H9 (cell line): ENCODE data around the gene DTYMK. TPM values are rescaled to one million over a fixed set of nuclear protein-coding genes. Genes with fewer than 3 reads are reported as not detected.

Source experiments
- DNase-seq: peaks from one replicate; pipeline ENCODE4 v3.0.0-alpha.2; 2017
- H2AFZ ChIP-seq: one replicate; pipeline ENCODE4 v1.6.1; 2013; ENCODE audit warnings: mild to moderate bottlenecking, low read length, control low read depth, moderate library complexity
- H2AK5ac ChIP-seq: 2 replicates; pipeline ENCODE4 v1.6.1; 2013; ENCODE audit warnings: low read length, control low read depth, mixed read lengths; ENCODE audit not compliant: insufficient read length
- H2BK120ac ChIP-seq: one replicate; pipeline ENCODE4 v1.6.1; 2013; ENCODE audit warnings: low read depth, mild to moderate bottlenecking, low read length, control low read depth, inconsistent platforms; ENCODE audit not compliant: poor library complexity, severe bottlenecking
- H2BK12ac ChIP-seq: 2 replicates; pipeline ENCODE4 v1.6.1; 2013; ENCODE audit warnings: low read length, control low read depth, mixed read lengths, low read depth; ENCODE audit not compliant: insufficient read length
- H2BK15ac ChIP-seq: 2 replicates; pipeline ENCODE4 v1.6.1; 2013; ENCODE audit warnings: low read depth, low read length, control low read depth
- H2BK20ac ChIP-seq: one replicate; pipeline ENCODE4 v1.6.1; 2013; ENCODE audit warnings: low read depth, mild to moderate bottlenecking, low read length, control low read depth, inconsistent platforms; ENCODE audit not compliant: poor library complexity, severe bottlenecking
- H2BK5ac ChIP-seq: 2 replicates; pipeline ENCODE4 v1.6.1; 2013; ENCODE audit warnings: low read length, control low read depth, mixed read lengths; ENCODE audit not compliant: insufficient read length
- H3K14ac ChIP-seq: 2 replicates; pipeline ENCODE4 v1.6.1; 2013; ENCODE audit warnings: low read length, control low read depth; ENCODE audit not compliant: insufficient read depth
- H3K18ac ChIP-seq: 2 replicates; pipeline ENCODE4 v1.6.1; 2013; ENCODE audit warnings: low read depth, mild to moderate bottlenecking, mixed read lengths, low read length, control low read depth; ENCODE audit not compliant: insufficient read length
- H3K23ac ChIP-seq: 2 replicates; pipeline ENCODE4 v1.6.1; 2013; ENCODE audit warnings: low read length, control low read depth, mixed read lengths, low read depth; ENCODE audit not compliant: insufficient read length
- H3K23me2 ChIP-seq: 2 replicates; pipeline ENCODE4 v1.6.1; 2013; ENCODE audit warnings: low read depth, mild to moderate bottlenecking, mixed read lengths, low read length, control low read depth; ENCODE audit not compliant: insufficient read length, poor library complexity, severe bottlenecking
- H3K27ac ChIP-seq: 2 replicates; pipeline ENCODE4 v1.5.1; 2013; ENCODE audit warnings: low read length, control low read depth, mixed read lengths, low read depth; ENCODE audit not compliant: insufficient read length
- H3K27me3 ChIP-seq: 2 replicates; pipeline ENCODE4 v1.6.1; 2013; ENCODE audit warnings: low read length, control low read depth, inconsistent platforms; ENCODE audit not compliant: insufficient read depth
- H3K4ac ChIP-seq: 2 replicates; pipeline ENCODE4 v1.6.1; 2013; ENCODE audit warnings: low read depth, mild to moderate bottlenecking, control low read depth, inconsistent platforms, low read length, moderate library complexity
- H3K4me1 ChIP-seq: 2 replicates; pipeline ENCODE4 v1.6.1; 2013; ENCODE audit warnings: low read length, control low read depth, inconsistent platforms; ENCODE audit not compliant: insufficient read depth
- H3K4me2 ChIP-seq: 2 replicates; pipeline ENCODE4 v1.6.1; 2013; ENCODE audit warnings: low read length, control low read depth, mixed read lengths; ENCODE audit not compliant: insufficient read length, insufficient read depth
- H3K56ac ChIP-seq: 2 replicates; pipeline ENCODE4 v1.6.1; 2013; ENCODE audit warnings: low read depth, mild to moderate bottlenecking, mixed read lengths, low read length, control low read depth; ENCODE audit not compliant: insufficient read length
- H3K79me1 ChIP-seq: 2 replicates; pipeline ENCODE4 v1.6.1; 2013; ENCODE audit warnings: low read depth, mild to moderate bottlenecking, moderate library complexity, low read length, control low read depth, inconsistent platforms; ENCODE audit not compliant: insufficient read depth, poor library complexity, severe bottlenecking
- H3K79me2 ChIP-seq: 2 replicates; pipeline ENCODE4 v1.6.1; 2013; ENCODE audit warnings: low read length, control low read depth, inconsistent platforms; ENCODE audit not compliant: insufficient read depth
- H3K9ac ChIP-seq: 2 replicates; pipeline ENCODE4 v1.6.1; 2013; ENCODE audit warnings: low read length, control low read depth, mixed read lengths; ENCODE audit not compliant: insufficient read length; ENCODE audit errors: extremely low read depth
- H3K9me3 ChIP-seq: one replicate; pipeline ENCODE4 v1.6.1; 2013; ENCODE audit warnings: low read depth, low read length, inconsistent platforms; ENCODE audit not compliant: control insufficient read depth
- H3T11ph ChIP-seq: one replicate; pipeline ENCODE4 v1.6.1; 2013; ENCODE audit warnings: mild to moderate bottlenecking, low read length, control low read depth, inconsistent platforms
- H4K20me1 ChIP-seq: one replicate; pipeline ENCODE4 v1.6.1; 2013; ENCODE audit not compliant: control insufficient read depth, insufficient read length, insufficient read depth
- H4K5ac ChIP-seq: 2 replicates; pipeline ENCODE4 v1.6.1; 2013; ENCODE audit warnings: low read depth, mild to moderate bottlenecking, mixed read lengths, low read length, control low read depth; ENCODE audit not compliant: insufficient read length
- H4K8ac ChIP-seq: replicated peaks from 2 replicates; pipeline ENCODE4 v1.6.1; 2013; ENCODE audit warnings: low read length, control low read depth, mixed read lengths, low read depth; ENCODE audit not compliant: insufficient read length
- H4K91ac ChIP-seq: 2 replicates; pipeline ENCODE4 v1.6.1; 2013; ENCODE audit warnings: low read depth, mild to moderate bottlenecking, moderate library complexity, mixed read lengths, low read length, control low read depth; ENCODE audit not compliant: insufficient read length
- H3K27ac Mint-ChIP-seq, 3 experiments: 2 replicates in 2 of 3; 3 replicates in 1 of 3; pipeline ENCODE4 v1.8.0; 2020 to 2021; ENCODE audit warnings: mixed read lengths in 3 of 3, mild to moderate bottlenecking in 1 of 3, moderate library complexity in 1 of 3
- H3K27me3 Mint-ChIP-seq: 2 replicates; pipeline ENCODE4 v1.8.0; 2021; ENCODE audit warnings: low read depth, mild to moderate bottlenecking, moderate library complexity, mixed read lengths
- H3K36me3 Mint-ChIP-seq, 3 experiments: 2 replicates in 2 of 3; 3 replicates in 1 of 3; pipeline ENCODE4 v1.8.0; 2020 to 2021; ENCODE audit warnings: low read depth in 3 of 3, mixed read lengths in 3 of 3; ENCODE audit not compliant: insufficient read depth in 1 of 3
- H3K4me1 Mint-ChIP-seq, 2 experiments: 2 replicates each; pipeline ENCODE4 v1.8.0; 2020; ENCODE audit warnings: mixed read lengths in 2 of 2
- H3K4me3 Mint-ChIP-seq, 2 experiments: 2 replicates in 1 of 2; 3 replicates in 1 of 2; pipeline ENCODE4 v1.8.0; 2020 to 2021; ENCODE audit warnings: mild to moderate bottlenecking in 2 of 2, mixed read lengths in 2 of 2, moderate library complexity in 1 of 2
- H3K9me3 Mint-ChIP-seq, 2 experiments: 2 replicates in 1 of 2; 3 replicates in 1 of 2; pipeline ENCODE4 v1.8.0; 2020; ENCODE audit warnings: mild to moderate bottlenecking in 2 of 2, mixed read lengths in 2 of 2, moderate library complexity in 1 of 2
- CTCF ChIP-seq: fragments of 200-600 bp; sonication (generic); conservative IDR thresholded peaks from 3 replicates; pipeline ENCODE4 v1.8.0; 2021; ENCODE audit warnings: antibody characterized with exemption, mild to moderate bottlenecking
- WGBS: extraction: QIAGEN DNeasy Blood & Tissue Kit; methylation state at CpG from one replicate; pipeline ENCODE4 v1.1.7; 2013; ENCODE audit warnings: missing lambda C conversion rate, low lambda C conversion rate, mixed read lengths; ENCODE audit not compliant: insufficient read length; ENCODE audit errors: extremely low coverage; 5-methylcytosine and 5-hydroxymethylcytosine counted together
- total RNA-seq: library from RNA; stranded (reverse); gene quantifications from 2 replicates; pipeline ENCODE4 v1.2.1, GENCODE V29; 2021

DTYMK gene
- total RNA-seq, 1 experiment from 2014 or later, result 76.0 TPM

DNA sequence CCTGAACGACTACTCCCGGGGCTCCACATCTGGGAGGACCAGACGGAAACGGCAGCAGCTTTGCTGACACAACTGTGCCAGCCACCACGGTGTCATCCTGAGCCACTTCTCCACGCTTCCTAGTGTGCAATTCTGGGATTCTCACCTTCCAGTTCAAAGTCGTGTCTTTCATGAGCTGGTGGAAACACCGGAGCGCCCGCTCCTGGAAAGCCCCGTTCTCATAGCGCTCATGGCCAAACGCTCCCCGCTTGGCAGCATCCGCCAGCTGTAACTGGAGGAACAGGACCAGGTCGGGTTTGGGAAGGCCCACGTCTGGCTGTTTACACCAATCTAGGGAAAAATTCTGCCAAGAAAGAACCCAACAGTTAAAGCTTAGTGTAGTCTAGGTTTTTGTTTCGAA, 8.3 kb downstream of the DTYMK start:
- WGBS, result no CpG with 5 or more reads among the region's 18 CpGs
- Mint-ChIP-seq H3K4me1 (peaks cover 0 to 2% of the 10 kb centered on the region in 2 experiments; a peak in 2 of 4 replicates), H3K36me3 (peaks cover 33 to 81% (median 71%) of the 10 kb centered on the region in 3 experiments), H3K27ac (no peak overlapping the region), H3K9me3 (no peaks in the 10 kb centered on the region), H3K4me3 (no peak overlapping the region), H3K27me3 (no peaks in the 10 kb centered on the region)
- H3K23ac ChIP-seq, result no peak overlapping the region
- no peak overlapping the region for H3K56ac ChIP-seq
- no peak overlapping the region for H2AK5ac ChIP-seq
- H3K23me2 ChIP-seq, result no peaks in the 10 kb centered on the region
- no peak overlapping the region for H4K8ac ChIP-seq
- no peaks in the 10 kb centered on the region for H3K4me1 ChIP-seq
- H4K91ac ChIP-seq, result no peak overlapping the region
- H2BK120ac ChIP-seq, result no peak overlapping the region
- H3K14ac ChIP-seq, result no peak overlapping the region
- H3K79me1 ChIP-seq, result no peaks in the 10 kb centered on the region
- no peak overlapping the region for H2BK12ac ChIP-seq
- no peak overlapping the region for H3K18ac ChIP-seq
- H3K4me2 ChIP-seq, result no peak overlapping the region
- no peak overlapping the region for H3T11ph ChIP-seq
- H4K20me1 ChIP-seq, result no peaks in the 10 kb centered on the region
- H4K5ac ChIP-seq, result no peak overlapping the region
- no peak overlapping the region for H2BK15ac ChIP-seq
- H2BK5ac ChIP-seq, result no peak overlapping the region
- no peak overlapping the region for H2AFZ ChIP-seq
- H2BK20ac ChIP-seq, result no peak overlapping the region
- no peak for DNase-seq
- H3K79me2 ChIP-seq, result no peaks in the 10 kb centered on the region; the same call in 1 of the 2 replicates
- TF ChIP-seq CTCF, result no peak
- H3K9ac ChIP-seq, result no peak overlapping the region
- no peaks in the 10 kb centered on the region for H3K27me3 ChIP-seq
- H3K9me3 ChIP-seq, result no peaks in the 10 kb centered on the region
- H3K4ac ChIP-seq, result no peak overlapping the region
- no peak overlapping the region for H3K27ac ChIP-seq
